Neural progenitor cell (in vitro differentiated cells): ENCODE measurements around the gene MICAL2. TPM values are rescaled to one million over a fixed set of nuclear protein-coding genes. Genes with fewer than 3 reads are reported as not detected.

Experiments
- DNase-seq: peaks from one replicate; pipeline ENCODE4 v3.0.0-alpha.2; 2016; ENCODE audit warnings: low spot score
- H2AFZ ChIP-seq: fragments of 200-600 bp; sonication (generic); replicated peaks from 2 replicates; pipeline ENCODE4 v1.6.1; 2016; ENCODE audit warnings: antibody characterized with exemption
- H3F3A ChIP-seq: fragments of 200-600 bp; sonication (generic); 2 replicates; pipeline ENCODE4 v1.6.1; 2016; ENCODE audit warnings: antibody characterized with exemption, low read depth
- H3K27ac ChIP-seq: fragments of 200-600 bp; sonication (generic); 2 replicates; pipeline ENCODE4 v1.5.1; 2016; ENCODE audit warnings: mild to moderate bottlenecking
- H3K27me3 ChIP-seq: fragments of 200-600 bp; sonication (generic); 2 replicates; pipeline ENCODE4 v1.6.1; 2016; ENCODE audit warnings: mild to moderate bottlenecking, moderate library complexity
- H3K36me3 ChIP-seq: fragments of 200-600 bp; sonication (generic); 2 replicates; pipeline ENCODE4 v1.5.1; 2016
- H3K4me1 ChIP-seq: fragments of 200-600 bp; sonication (generic); 2 replicates; pipeline ENCODE4 v1.6.1; 2016; ENCODE audit warnings: mixed run types
- H3K4me2 ChIP-seq: fragments of 200-600 bp; sonication (generic); 2 replicates; pipeline ENCODE4 v1.6.1; 2016
- H3K4me3 ChIP-seq: fragments of 200-600 bp; sonication (generic); 2 replicates; pipeline ENCODE4 v1.5.1; 2016
- H3K79me2 ChIP-seq: fragments of 200-600 bp; sonication (generic); 2 replicates; pipeline ENCODE4 v1.6.1; 2016; ENCODE audit warnings: low read depth
- H3K9ac ChIP-seq: fragments of 200-600 bp; sonication (generic); 2 replicates; pipeline ENCODE4 v1.6.1; 2016
- H3K9me3 ChIP-seq: fragments of 200-600 bp; sonication (generic); 2 replicates; pipeline ENCODE4 v1.5.1; 2016; ENCODE audit warnings: low read depth
- H4K20me1 ChIP-seq: fragments of 200-600 bp; sonication (generic); 2 replicates; pipeline ENCODE4 v1.6.1; 2016; ENCODE audit warnings: low read depth
- H3K27ac Mint-ChIP-seq: 3 replicates; pipeline ENCODE4 v1.8.0; 2021; ENCODE audit warnings: mixed read lengths
- H3K27me3 Mint-ChIP-seq: 2 replicates; pipeline ENCODE4 v1.8.0; 2022; ENCODE audit warnings: low read depth, mild to moderate bottlenecking, inconsistent platforms, moderate library complexity, mixed read lengths; ENCODE audit not compliant: insufficient read depth
- H3K36me3 Mint-ChIP-seq: 3 replicates; pipeline ENCODE4 v1.8.0; 2021; ENCODE audit warnings: mixed read lengths
- H3K4me1 Mint-ChIP-seq: 3 replicates; pipeline ENCODE4 v1.8.0; 2021; ENCODE audit warnings: mixed read lengths
- H3K4me3 Mint-ChIP-seq: 3 replicates; pipeline ENCODE4 v1.8.0; 2021; ENCODE audit warnings: mild to moderate bottlenecking, moderate library complexity, mixed read lengths
- H3K9me3 Mint-ChIP-seq: 3 replicates; pipeline ENCODE4 v1.8.0; 2020; ENCODE audit warnings: mixed read lengths
- EZH2 ChIP-seq: fragments of 200-600 bp; sonication (generic); IDR thresholded peaks from 2 replicates; pipeline ENCODE4 v1.6.1; 2017; ENCODE audit warnings: antibody characterized with exemption, mild to moderate bottlenecking, moderate library complexity
- EZH2phosphoT487 ChIP-seq: fragments of 200-600 bp; sonication (generic); IDR thresholded peaks from 2 replicates; pipeline ENCODE4 v1.6.1; 2017; ENCODE audit warnings: antibody characterized with exemption
- total RNA-seq: library from RNA; depleted of rRNA; stranded (reverse); fragments of >200 nt; gene quantifications from 2 replicates; pipeline ENCODE4 v1.2.3, GENCODE V29; 2015; ENCODE audit warnings: low replicate concordance
- TF ChIP-seq, protein P1 (sequence below): fragments of 200-600 bp; sonication (generic); IDR thresholded peaks from 2 replicates; pipeline ENCODE4 v1.5.1; 2017; ENCODE audit warnings: antibody characterized with exemption, mild to moderate bottlenecking

Gene MICAL2
- total RNA-seq, 1 donor from 2014 or later, result 0.60 TPM

DNA sequence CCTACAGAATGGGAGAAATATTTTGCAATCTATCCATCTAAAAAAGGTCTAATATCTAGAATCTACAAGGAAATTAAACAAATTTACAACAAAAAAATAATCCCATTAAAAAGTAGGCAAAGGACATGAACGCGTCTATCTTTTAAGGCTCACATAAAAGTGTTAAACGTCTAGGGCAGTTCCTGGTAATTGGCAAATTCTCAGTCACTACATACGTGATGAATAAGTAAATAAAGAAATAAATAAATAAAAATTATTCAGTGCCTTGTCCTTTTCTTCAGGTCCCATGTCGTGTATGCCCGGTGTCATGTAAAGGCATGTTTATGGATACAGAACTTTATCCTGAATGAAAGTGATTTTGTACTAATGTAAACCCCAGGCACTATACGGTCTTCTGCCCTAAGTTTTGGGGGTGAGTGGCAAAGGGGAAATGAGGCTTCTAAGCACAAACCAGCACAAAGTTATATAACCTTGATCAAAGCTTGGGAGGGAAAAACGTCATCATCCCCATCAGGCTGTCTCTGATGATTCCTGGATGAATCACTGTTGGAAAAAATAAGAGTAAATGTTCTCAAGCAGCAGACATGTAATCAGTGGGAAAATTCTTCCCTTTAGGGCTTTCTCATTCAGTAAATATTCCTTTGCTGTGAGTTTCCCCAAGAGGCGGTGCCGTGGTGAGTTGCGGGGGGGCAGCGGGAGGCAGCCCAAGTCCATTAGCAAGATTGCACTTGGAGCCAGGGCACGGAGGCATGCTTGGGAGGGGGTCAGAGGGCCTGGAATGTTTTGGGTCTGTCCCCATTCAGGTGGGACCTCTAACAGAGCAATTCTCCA lies 30.4 kb upstream of the MICAL2 start:
- Histone ChIP-seq H4K20me1 (no peaks in the 10 kb centered on the region), H3K4me2 (no peak overlapping the region), H3K27ac (no peak overlapping the region), H3K27me3 (no peaks in the 10 kb centered on the region), H3K4me3 (no peak overlapping the region), H3K9ac (no peak overlapping the region), H3F3A (no peaks in the 10 kb centered on the region), H3K4me1 (no peaks in the 10 kb centered on the region), H2AFZ (no peak overlapping the region), H3K79me2 (no peaks in the 10 kb centered on the region), H3K9me3 (no peaks in the 10 kb centered on the region), H3K36me3 (no peaks in the 10 kb centered on the region)
- H3K9me3 Mint-ChIP-seq, result no peaks in the 10 kb centered on the region
- peak overlapping the region; percentile 22 for H3K27ac Mint-ChIP-seq
- no peaks in the 10 kb centered on the region for H3K36me3 Mint-ChIP-seq
- TF ChIP-seq, protein P1, sequence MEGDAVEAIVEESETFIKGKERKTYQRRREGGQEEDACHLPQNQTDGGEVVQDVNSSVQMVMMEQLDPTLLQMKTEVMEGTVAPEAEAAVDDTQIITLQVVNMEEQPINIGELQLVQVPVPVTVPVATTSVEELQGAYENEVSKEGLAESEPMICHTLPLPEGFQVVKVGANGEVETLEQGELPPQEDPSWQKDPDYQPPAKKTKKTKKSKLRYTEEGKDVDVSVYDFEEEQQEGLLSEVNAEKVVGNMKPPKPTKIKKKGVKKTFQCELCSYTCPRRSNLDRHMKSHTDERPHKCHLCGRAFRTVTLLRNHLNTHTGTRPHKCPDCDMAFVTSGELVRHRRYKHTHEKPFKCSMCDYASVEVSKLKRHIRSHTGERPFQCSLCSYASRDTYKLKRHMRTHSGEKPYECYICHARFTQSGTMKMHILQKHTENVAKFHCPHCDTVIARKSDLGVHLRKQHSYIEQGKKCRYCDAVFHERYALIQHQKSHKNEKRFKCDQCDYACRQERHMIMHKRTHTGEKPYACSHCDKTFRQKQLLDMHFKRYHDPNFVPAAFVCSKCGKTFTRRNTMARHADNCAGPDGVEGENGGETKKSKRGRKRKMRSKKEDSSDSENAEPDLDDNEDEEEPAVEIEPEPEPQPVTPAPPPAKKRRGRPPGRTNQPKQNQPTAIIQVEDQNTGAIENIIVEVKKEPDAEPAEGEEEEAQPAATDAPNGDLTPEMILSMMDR, result no peak
- TF ChIP-seq EZH2phosphoT487, result no peak
- TF ChIP-seq EZH2, result no peak
- H3K27me3 Mint-ChIP-seq, result peaks cover 5% of the 10 kb centered on the region
- H3K4me3 Mint-ChIP-seq, result no peak overlapping the region
- H3K4me1 Mint-ChIP-seq, result peaks cover 24% of the 10 kb centered on the region
- DNase-seq, result no peak

DNA sequence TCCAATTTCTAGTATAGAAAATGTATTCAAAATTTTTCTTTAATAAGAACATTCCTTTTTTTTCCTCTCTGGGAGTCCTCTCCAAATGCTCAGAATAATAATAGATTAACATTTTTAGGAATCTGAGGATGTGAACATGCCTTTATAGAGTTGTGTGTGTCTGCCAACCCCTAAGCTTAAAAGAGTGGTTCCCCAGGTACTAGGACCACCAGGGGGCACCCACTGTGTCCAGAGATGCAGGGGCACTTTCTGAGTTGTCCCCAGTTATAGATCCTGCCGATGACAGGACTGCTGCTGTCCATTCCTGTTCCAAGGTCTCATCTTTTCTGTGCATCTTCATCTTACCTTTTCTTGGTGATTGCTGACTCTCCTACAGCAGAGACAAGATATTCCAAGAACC lies 27.0 kb upstream of the MICAL2 start:
- no peaks in the 10 kb centered on the region for H3K9me3 Mint-ChIP-seq
- H3K9me3 ChIP-seq, result no peaks in the 10 kb centered on the region
- H4K20me1 ChIP-seq, result no peaks in the 10 kb centered on the region
- no peaks in the 10 kb centered on the region for H3K79me2 ChIP-seq
- H3K4me1 Mint-ChIP-seq, result peaks cover 28% of the 10 kb centered on the region
- TF ChIP-seq, protein P1, result peak; percentile 36
- no peak for TF ChIP-seq EZH2
- no peaks in the 10 kb centered on the region for H3K36me3 ChIP-seq
- H3K4me1 ChIP-seq, result no peaks in the 10 kb centered on the region
- no peaks in the 10 kb centered on the region for H3K27me3 ChIP-seq
- H3K4me3 ChIP-seq, result no peak overlapping the region
- H3K27ac Mint-ChIP-seq, result no peak overlapping the region
- H3F3A ChIP-seq, result no peaks in the 10 kb centered on the region
- H3K4me2 ChIP-seq, result no peak overlapping the region
- no peaks in the 10 kb centered on the region for H3K36me3 Mint-ChIP-seq
- H3K27ac ChIP-seq, result no peak overlapping the region
- no peak overlapping the region for H2AFZ ChIP-seq
- no peak for DNase-seq
- no peak overlapping the region for H3K9ac ChIP-seq
- peaks cover 12% of the 10 kb centered on the region for H3K27me3 Mint-ChIP-seq
- no peak overlapping the region for H3K4me3 Mint-ChIP-seq

DNA sequence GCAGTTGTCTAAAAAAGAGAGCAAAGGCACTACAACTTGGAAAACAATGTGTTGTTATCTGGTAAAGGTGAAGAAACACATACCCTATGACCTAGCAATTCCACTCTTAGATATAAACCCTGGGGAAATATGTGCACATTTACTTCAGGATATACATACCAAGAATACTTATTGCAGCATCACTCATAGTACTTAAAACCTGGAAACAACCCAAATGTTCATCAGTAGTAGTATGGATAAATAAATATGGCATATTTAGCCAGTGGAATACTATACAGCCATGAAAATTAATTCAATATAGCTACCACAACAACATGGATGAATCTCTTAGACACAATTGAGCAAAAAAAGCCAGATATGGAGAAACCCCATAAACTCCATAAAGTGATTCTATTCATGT lies 26.1 kb upstream of the MICAL2 start:
- no peaks in the 10 kb centered on the region for H3F3A ChIP-seq
- H3K4me1 ChIP-seq, result no peaks in the 10 kb centered on the region
- H3K27ac ChIP-seq, result no peak overlapping the region
- Mint-ChIP-seq H3K27ac (no peak overlapping the region), H3K9me3 (no peaks in the 10 kb centered on the region), H3K4me1 (peaks cover 36% of the 10 kb centered on the region), H3K27me3 (peaks cover 12% of the 10 kb centered on the region), H3K36me3 (no peaks in the 10 kb centered on the region), H3K4me3 (no peak overlapping the region)
- no peak for TF ChIP-seq EZH2phosphoT487
- TF ChIP-seq EZH2, result no peak
- TF ChIP-seq, protein P1, result no peak
- no peaks in the 10 kb centered on the region for H3K79me2 ChIP-seq
- H3K9ac ChIP-seq, result no peak overlapping the region
- no peaks in the 10 kb centered on the region for H3K27me3 ChIP-seq
- H4K20me1 ChIP-seq, result no peaks in the 10 kb centered on the region
- H3K4me3 ChIP-seq, result no peak overlapping the region
- H2AFZ ChIP-seq, result no peak overlapping the region
- H3K36me3 ChIP-seq, result no peaks in the 10 kb centered on the region
- DNase-seq, result no peak
- no peak overlapping the region for H3K4me2 ChIP-seq
- H3K9me3 ChIP-seq, result no peaks in the 10 kb centered on the region
